COLO668 (cell line): ENCODE measurements around the gene CFAP410.
"Not testable (repeated sequence)": the region's sequence is repeated elsewhere in the genome, so short reads cannot be mapped to it uniquely, and the experiment has no call there.

Experiments
- DNase-seq: peaks from one replicate; lab custom pipeline; 2025; ENCODE audit not compliant: unreplicated experiment; lab: John Stamatoyannopoulos, UW

CFAP410 gene

GRCh38 chr21:44370027-44370735 lies 31.0 kb upstream of the CFAP410 start:
- DNase-seq: peak; percentile 25

- peak; percentile 28 for DNase-seq
These were observed 29.7 kb upstream of the CFAP410 start for GRCh38 chr21:44368711-44369446.

GRCh38 chr21:44366586-44367211 lies 27.5 kb upstream of the CFAP410 start:
- DNase-seq: no peak

- no peak for DNase-seq
These were observed 26.9 kb upstream of the CFAP410 start for GRCh38 chr21:44365967-44366585.

GRCh38 chr21:44365251-44365966 lies 26.2 kb upstream of the CFAP410 start:
- DNase-seq: no peak

- no peak for DNase-seq
These were observed 25.2 kb upstream of the CFAP410 start for GRCh38 chr21:44364151-44365053.

GRCh38 chr21:44363278-44363677 lies 24.1 kb upstream of the CFAP410 start:
- DNase-seq: no peak

GRCh38 chr21:44361903-44362302 lies 22.7 kb upstream of the CFAP410 start:
- DNase-seq: not testable (repeated sequence)

- no peak for DNase-seq
These were observed 21.0 kb upstream of the CFAP410 start for GRCh38 chr21:44360159-44360558.

GRCh38 chr21:44359396-44359795 lies 20.2 kb upstream of the CFAP410 start:
- DNase-seq: no peak

GRCh38 chr21:44357064-44357837 lies 18.1 kb upstream of the CFAP410 start:
- no peak for DNase-seq

- DNase-seq: no peak
These were observed 17.4 kb upstream of the CFAP410 start for GRCh38 chr21:44356636-44357035.

- no peak for DNase-seq
These were observed 17.0 kb upstream of the CFAP410 start for GRCh38 chr21:44356160-44356559.

GRCh38 chr21:44354775-44355771 lies 15.9 kb upstream of the CFAP410 start:
- DNase-seq: no peak

- no peak for DNase-seq
These were observed 14.8 kb upstream of the CFAP410 start for GRCh38 chr21:44354001-44354405.

- DNase-seq: no peak
These were observed 14.2 kb upstream of the CFAP410 start, which contains the start of gene TRPM2 for GRCh38 chr21:44353191-44353970. TRPM2 (plus strand) TSS chr21:44353621; CDS start chr21:44353701, 80 bp downstream.

GRCh38 chr21:44352253-44352860 lies 13.2 kb upstream of the CFAP410 start:
- DNase-seq: no peak
